CD4-positive, alpha-beta T cell treated with Interferon alpha-2 for 1 hour (primary cell): ENCODE measurements around the gene LRRC47.

Source experiments
- DNase-seq, 2 donors: peaks; one replicate each; pipeline ENCODE4 v3.0.0-alpha.2; 2020 to 2022

The LRRC47 gene

GRCh38 chr1:3785456-3786157 is 10.7 kb downstream of the LRRC47 start:
- DNase-seq = no peak

DNA sequence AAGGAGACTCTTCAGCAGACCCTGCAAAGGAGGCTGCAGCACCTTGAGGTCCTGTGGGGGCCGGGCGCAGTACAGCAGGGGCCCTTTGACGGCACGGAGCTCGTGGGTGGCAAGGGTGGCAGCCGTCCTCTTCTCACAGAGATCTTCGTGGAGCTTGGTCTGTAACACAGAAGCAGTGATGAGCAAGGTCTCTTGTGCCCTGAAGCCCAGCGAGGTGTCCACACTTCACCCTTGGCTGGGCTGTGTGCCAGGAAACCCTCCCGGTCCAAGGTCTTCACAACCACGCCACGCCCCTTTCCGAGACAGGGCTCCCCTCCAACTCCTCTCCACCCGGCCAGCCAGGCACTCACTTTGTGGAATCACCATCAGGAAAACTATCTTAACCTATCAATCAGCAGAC is 11.3 kb downstream of the LRRC47 start:
- DNase-seq = no peak

- no peak for DNase-seq
Observed at GRCh38 chr1:3783651-3784474, 12.4 kb downstream of the LRRC47 start.

DNA sequence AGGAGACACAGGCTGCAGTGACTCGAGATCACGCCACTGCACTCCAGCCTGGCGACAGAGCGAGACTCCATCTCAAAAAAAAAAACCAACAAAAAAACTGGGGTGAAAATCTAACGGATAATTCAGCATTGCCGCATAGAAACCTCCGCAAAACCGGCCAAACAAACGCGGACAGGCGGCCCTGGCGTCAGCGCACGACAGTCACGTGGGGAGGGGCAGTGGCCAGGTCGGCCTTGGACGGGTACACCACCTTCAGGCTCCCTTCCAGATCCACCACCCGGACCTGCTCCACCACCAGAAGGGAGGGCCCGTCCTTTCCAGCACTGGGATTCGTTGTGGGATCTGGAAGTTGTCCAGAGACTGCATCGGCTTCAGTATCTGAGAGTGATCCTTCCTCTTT is 15.4 kb downstream of the LRRC47 start:
- no peak for DNase-seq

GRCh38 chr1:3779912-3780416 is 16.3 kb downstream of the LRRC47 start:
- no peak for DNase-seq

DNA sequence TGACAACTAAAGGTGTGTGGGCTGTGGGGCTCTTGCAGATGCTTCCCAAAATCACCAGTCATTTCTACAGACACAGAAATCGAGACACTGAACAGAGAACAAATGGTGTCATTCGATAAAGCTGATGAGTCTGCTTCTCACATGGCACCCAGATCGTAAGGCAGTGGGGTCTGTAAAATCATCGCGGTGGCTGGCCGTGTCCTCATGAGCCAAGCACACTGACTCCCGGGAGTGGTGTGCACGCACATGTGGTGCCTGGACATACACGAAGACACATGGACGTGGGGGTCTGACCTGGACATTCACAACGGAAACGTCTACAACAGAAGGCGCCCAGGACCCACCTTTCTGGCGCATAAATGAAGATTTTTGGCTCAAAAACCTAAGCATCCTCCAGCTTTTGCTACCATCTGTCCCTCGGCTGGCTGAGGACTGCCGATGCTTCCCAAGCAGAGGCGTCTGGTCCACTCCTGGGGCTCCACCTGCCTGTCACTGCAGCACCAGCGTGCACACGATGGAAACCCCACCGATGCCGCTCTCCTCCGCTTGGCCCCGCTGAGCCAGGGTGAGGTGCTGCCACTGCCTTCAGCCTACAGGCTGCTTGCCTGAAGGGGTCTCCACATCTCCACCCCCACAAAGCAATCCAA is 16.9 kb downstream of the LRRC47 start:
- DNase-seq = no peak

DNA sequence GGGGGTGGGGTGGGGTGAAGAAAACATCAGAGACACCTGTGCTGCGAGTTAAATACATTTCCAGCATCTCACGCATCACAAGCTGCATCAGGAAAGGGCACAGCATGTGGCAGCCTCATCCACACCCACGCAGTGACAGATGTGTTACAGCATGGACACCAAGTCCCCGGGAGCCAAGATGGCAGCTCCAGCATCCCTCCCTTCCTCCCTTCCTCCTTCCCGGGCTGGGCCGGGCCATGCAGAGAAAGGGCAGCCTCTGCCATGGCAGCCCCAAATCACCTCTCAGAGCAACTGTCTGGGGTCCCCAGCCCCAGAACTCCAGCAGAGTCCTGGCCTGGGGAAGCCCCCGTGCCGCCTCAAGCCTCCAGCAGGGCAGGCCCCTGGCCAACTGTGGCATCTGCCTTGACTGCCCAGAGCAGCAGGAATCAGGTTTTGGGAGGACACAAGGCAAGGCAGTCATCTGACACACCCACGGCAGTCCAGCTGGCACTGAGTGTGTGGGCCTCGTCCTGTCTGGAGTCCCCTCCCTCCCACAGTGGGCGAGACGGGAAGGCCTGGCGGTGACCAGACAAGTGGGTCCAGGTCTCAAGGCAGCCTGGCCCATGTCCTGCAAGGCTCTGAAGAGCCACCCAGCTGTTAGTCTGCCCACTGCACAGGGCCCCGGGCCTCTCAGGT is 17.6 kb downstream of the LRRC47 start:
- DNase-seq = no peak

DNA sequence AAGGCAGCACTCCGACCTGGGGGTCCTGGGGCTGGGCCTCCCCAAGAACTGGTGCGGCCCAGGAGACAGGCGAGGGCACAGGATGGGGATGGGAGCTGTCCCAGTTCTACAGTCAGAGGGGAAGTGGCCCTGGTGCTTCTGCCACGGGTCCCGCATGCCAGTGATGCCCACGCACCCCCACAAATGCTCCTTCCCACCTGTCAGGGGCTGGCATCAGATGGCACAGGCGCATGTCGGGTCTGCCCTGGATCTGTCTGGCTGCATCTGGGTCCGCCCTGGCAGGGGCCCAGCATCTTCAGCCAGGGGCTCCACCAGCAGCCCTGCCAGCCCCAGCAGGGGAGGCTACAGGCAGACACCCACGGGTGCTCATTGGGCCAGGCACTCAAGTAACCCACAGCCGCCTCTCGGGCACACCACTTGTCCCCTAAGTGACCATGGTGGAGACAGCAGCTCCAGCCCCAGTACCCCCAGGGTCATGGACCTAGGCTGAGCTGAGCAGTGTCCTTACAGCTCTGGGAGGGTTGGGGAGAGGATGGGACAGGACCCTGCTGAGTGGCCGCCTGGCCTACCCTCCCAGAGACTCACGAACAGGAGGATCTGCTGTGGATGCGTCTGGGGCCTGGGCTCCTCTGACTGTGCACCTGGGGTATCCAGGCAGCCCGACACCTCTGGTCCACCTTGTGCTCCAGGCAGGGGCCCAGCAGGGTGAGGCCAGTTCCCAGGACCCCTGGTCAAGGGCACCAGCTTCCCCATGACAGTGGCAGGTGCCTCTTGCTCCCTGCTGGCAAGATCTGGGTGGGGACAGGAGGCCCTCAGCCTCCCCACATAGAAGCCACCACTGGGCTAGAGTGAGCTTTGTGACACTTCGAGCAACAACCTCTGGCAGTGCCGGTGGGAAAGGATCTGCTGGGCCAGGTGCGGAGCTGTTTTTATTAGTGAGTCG is 18.4 kb downstream of the LRRC47 start:
- no peak for DNase-seq

GRCh38 chr1:3777078-3777547 is 19.2 kb downstream of the LRRC47 start:
- no peak for DNase-seq

DNA sequence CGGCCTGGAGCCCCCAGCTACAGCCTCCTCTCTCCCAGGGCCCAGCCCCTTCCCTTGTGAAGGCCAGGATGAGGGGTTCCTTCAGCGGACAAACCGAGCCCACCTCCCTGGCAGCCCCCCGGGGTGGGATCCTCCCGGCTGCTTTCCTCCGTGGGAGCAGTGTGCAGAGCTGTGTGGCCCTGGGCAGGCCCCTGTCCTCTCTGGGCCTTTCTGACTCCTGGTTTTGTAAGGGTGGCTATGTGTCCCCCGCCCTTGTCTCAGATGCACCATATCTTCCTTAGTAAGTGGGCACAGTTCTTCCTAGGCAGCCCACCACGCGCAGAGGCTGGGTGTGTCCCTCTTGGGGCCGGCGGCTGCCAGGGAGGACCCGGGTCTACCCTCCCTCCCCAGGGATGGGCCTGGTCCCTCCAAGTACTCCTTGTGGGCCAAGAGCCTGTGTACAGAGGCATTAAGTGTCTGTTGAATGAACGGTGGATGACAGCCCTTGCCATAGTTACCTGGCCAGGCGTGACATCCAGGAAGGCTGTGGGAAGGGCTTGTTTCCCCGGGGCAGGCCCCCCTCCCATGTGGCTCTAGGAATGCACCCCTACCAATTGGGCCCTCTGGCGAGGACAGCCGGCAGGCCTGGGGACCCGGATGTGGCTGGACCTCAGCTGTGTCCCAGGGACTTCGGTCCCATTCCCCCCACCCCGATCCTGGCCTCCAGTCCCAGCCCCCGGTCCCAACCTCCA is 19.9 kb downstream of the LRRC47 start:
- no peak for DNase-seq

DNA sequence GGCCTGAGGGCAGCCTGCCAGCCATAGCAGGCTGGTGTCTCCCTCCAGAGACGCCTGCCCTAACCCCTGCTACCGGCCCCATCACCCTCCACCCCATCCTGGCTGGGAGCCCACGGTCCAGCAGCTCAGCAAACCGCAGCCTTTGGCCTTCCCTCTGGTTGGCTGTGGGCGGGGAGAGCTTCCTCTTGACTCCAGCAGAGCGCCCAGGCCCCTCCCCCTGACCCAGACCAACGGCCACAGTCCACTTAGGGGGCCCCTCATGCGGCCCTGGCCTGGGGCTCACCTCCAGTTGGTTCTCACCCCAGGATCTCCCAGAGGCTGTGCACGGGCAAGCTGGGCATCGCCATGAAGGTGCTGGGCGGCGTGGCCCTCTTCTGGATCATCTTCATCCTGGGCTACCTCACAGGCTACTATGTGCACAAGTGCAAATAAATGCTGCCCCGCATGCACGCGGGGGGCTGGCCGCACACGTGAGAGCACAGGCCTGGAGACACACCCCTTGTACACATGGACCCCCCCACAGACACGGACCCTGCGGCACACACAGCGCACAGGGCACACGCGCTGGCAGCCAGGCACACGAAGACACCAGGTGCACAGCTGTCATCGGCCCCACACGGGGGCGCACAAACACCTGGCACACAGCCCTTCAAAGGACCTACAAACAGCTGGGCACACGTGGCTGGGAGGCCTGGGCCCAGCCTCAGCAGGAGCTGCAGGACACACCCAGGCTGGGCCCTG is 20.6 kb downstream of the LRRC47 start:
- DNase-seq = peak; percentile 41 to 62

GRCh38 chr1:3774946-3775489 is 21.3 kb downstream of the LRRC47 start:
- no peak for DNase-seq

GRCh38 chr1:3774276-3774945 is 21.9 kb downstream of the LRRC47 start:
- no peak for DNase-seq

DNA sequence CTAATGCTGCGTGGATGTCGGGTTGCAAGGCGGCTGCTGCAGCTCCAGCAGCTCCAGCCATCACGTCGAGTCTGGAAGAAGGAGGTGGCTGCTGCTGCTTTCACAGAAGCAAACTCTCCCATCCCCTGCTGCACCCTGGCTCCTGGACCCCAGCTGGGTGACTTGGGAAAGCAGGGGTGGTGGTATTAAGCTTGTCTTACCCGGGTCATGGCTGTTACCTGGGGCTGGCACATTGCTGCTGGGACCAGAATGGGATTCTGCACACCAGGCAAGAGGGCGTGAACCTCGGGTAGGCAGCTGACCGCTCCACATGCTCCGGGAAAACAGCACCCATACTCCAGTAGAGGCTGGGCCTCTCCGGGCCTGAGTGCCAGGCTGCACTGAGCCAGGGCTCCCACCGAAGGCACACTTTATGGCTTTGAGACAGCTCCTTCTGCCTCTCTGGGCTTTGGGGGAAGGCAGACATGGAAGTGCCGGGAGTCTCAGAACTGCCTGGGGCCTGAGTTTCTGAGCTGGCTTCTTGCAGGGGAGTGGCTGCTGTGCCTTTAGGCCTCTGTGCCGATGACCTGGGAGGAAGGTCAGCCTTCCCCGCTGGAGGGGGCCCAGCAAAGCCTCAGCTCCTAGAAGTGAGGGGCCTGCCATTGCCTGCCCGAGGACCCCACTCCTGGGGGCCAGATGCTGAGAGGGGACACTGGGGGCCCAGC is 22.6 kb downstream of the LRRC47 start:
- no peak for DNase-seq

DNA sequence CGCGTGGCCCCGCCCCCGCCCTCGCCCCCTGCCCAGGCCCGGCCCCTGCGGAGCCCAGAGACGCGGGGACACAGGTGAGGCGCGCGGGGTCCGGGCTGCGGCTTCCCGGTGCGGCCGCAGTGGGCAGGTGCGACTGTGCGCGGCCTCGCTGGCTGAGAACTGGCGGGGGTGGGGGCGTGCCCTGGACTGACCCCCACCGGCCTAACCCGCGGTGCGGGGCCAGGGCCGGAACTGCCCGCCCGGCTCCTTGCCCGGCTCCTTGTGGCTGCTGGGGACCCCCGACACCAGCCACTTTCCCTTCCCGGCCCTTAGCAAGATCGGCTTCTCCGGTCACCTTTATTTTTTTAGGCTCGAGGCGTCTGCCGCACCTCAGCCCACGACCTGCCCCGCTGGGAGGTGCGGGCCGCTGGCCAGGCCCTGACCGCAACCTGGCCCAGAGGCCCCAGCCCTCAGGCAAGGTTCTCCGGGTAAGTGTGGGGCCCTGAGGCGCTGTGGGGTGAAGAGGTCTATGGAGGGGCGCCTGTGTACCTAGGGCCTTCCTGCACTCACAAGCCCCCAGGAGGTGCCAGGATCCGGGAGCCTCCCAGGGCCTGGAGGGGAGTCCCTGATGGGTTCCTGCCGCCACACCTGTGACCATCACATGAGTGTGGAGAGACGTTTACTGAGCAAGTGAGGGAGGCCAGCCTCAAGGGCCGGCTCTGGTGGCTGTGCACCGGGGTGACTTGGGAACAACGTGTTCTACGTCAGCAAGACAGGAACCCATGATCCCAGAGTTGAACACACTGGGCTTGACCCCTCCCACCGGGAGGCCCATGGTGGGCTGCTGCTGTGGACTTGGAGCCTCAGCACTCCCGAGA is 23.4 kb downstream of the LRRC47 start, which contains the start of gene SMIM1:
TSS of gene SMIM1 (plus strand) at position 35 of the 857 bp plus-strand sequence. CDS start 2,625 bp downstream, outside the sequence.
- no peak for DNase-seq

GRCh38 chr1:3772027-3772714 is 24.1 kb downstream of the LRRC47 start:
- peak; percentile 93 for DNase-seq
